ENCODE results near the gene SHMT2.

GRCh38 chr12:57248934-57249742, 19.6 kb downstream of the SHMT2 start:
- TF ChIP-seq TP53 (CRISPR knock-in tag; IDR thresholded peaks at IDR 0.05) (no peak), CTCF (IDR thresholded peaks at IDR 0.05) (no peak), FOXP4 (CRISPR knock-in tag; IDR thresholded peaks at IDR 0.05) (no peak), E2F5 (CRISPR knock-in tag; IDR thresholded peaks at IDR 0.05) (no peak), ZNF671 (CRISPR knock-in tag; IDR thresholded peaks at IDR 0.05) (no peak), ZNF416 (CRISPR knock-in tag; IDR thresholded peaks at IDR 0.05) (no peak), CREB1 (CRISPR knock-in tag; IDR thresholded peaks at IDR 0.05) (no peak), FOXJ3 (CRISPR knock-in tag; IDR thresholded peaks at IDR 0.05; ENCODE audit: borderline replicate concordance) (no peak), E2F1 (CRISPR knock-in tag; IDR thresholded peaks at IDR 0.05) (no peak), ATF2 (CRISPR knock-in tag; IDR thresholded peaks at IDR 0.05; ENCODE audit: borderline replicate concordance, low read depth) (no peak)
